Measurements from ENCODE around the gene DDX52.

- no peak for TF ChIP-seq CTCF (conservative IDR thresholded peaks at IDR 0.05 in 1 of 2, IDR thresholded peaks at IDR 0.05 in 1 of 2; ENCODE audit: low read depth in 1 of 2, low read length in 2 of 2)
- no peak for TF ChIP-seq EZH2 (IDR thresholded peaks at IDR 0.05; ENCODE audit: low read length, missing control alignments)
Measured at GRCh38 chr17:37643869-37644268, 623 bp upstream of the DDX52 start.

All from fibroblast of lung (primary cell).